ENCODE results near the gene ATAT1. TPM values are rescaled to one million over a fixed set of nuclear protein-coding genes. Genes with fewer than 3 reads are reported as not detected.

ATAT1 gene
- total and polyA plus RNA-seq, 9 of the 15 experiments (the other 6 are each of a cell fraction or from before 2014, with no cell fraction given), result 0.65 to 5.8 (median 1.6) TPM

DNA sequence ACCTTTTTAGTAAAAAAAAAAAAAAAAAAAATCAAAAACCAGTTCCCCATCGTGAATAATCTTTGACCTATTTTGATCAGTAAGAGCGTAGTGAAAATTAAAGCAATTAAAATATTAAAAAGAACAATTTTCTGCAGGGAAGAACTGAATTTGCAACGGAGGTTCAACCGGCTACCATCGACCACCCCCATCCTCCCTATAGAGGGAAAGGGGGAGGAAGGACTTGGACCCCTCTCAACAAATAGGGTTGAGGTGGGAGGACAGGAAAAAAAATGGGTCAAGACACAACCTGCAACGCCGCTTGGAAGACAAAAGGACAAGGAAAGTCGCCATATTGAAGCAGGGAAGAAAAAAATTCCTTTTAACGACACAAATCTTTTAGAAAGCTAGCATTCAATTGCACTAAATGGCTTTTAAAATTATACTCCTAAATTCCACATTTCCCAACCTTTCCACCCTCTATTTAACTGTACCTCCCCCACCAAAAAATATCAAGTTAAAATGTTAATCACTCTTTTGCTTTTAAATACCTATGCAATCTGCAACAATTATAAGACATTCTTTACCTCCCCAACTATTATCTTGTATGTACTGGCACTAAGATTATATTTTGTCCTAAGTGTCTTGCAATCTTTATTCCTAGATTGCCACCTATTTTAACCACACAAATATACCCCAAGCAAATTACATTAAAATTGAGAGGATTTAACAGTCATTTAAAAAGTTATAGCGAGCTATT is 11.3 kb upstream of the ATAT1 start:
- Histone ChIP-seq H4K20me1 (replicated peaks; ENCODE audit: control insufficient read depth, insufficient read depth, low read length) (peaks cover 8% of the 10 kb centered on the region; the same call in 1 of the 2 replicates), H3K4me3 (peak overlapping the region; percentile 68), H3K27me3 (ENCODE audit: control insufficient read depth in 2 of 2, insufficient read depth in 2 of 2, low read length in 2 of 2) (no peaks in the 10 kb centered on the region), H2AFZ (ENCODE audit: low read depth, low read length) (no peak overlapping the region), H3K9me3 (replicated peaks; ENCODE audit: control insufficient read depth, insufficient read depth, low read depth, low read length) (no peaks in the 10 kb centered on the region), H3K4me1 (replicated peaks in 1 of 2; ENCODE audit: control insufficient read depth in 2 of 2, insufficient read depth in 2 of 2, low read length in 2 of 2) (peaks cover 4 to 26% of the 10 kb centered on the region in 2 experiments; a peak in 4 of 5 replicates), H3K9me1 (ENCODE audit: control insufficient read depth, insufficient read depth, low read length) (no peaks in the 10 kb centered on the region), H3K79me2 (ENCODE audit: control insufficient read depth, insufficient read depth, low read length) (peaks cover 84% of the 10 kb centered on the region), H3K9ac (ENCODE audit: insufficient read depth in 1 of 2, low read depth in 2 of 2, low read length in 2 of 2) (peak overlapping the region; percentile 89 to 99), H3K4me2 (ENCODE audit: insufficient read depth, low read length) (peak overlapping the region; percentile 99), H3K36me3 (ENCODE audit: control insufficient read depth, insufficient read depth, low read length) (peaks cover 65% of the 10 kb centered on the region), H3K27ac (ENCODE audit: extremely low read depth, low read depth, low read length) (peak overlapping the region; percentile 95)
- ChIA-PET CTCF (ENCODE audit: low intra/inter-chr PET ratio) (no interaction called here), POLR2A (interaction anchor here (0.6 to 4.8 kb wide), 90 partner anchors 9 to 1212 kb away, joined by 3 to 310 read pairs (median 4); partner anchors contain the start of genes ABCF1, ATAT1, C6orf136 and DHX16)
- WGBS (ENCODE audit: insufficient coverage, low coverage, missing lambda C conversion rate), result 0% methylated on average over 10 of the region's 10 CpGs
- in situ Hi-C loops (cut with MboI) (no loop called here), intact Hi-C loops (cut with micrococcal nuclease) (loop anchor here (2.0 to 5.0 kb wide), 2 partner anchors 57 to 212 kb away; partner anchors contain the start of gene DHX16)
- ATAC-seq (peak; percentile 8), DNase-seq (ENCODE audit: extremely low read depth in 1 of 4, low spot score in 3 of 4) (peak in 1 of 4 experiments; percentile 76), FAIRE-seq (no peak)
- BruUV-seq (replicated peaks), result no TSS peak
- TF ChIP-seq KHSRP (IDR thresholded peaks at IDR 0.05) (peak; percentile 75), ZNF347 (CRISPR knock-in tag; IDR thresholded peaks at IDR 0.05; ENCODE audit: low read depth) (peak; percentile 23), ZSCAN29 (IDR thresholded peaks at IDR 0.05) (no peak), BRD4 (IDR thresholded peaks at IDR 0.05) (peak; percentile 79), GABPA (tag; conservative IDR thresholded peaks at IDR 0.05; ENCODE audit: low read depth) (peak; percentile 63), TGIF2 (CRISPR knock-in tag; IDR thresholded peaks at IDR 0.05) (peak; percentile 67; the same call in 1 of the 2 replicates), ZNF717 (CRISPR knock-in tag; IDR thresholded peaks at IDR 0.05) (peak; percentile 8; the same call in 1 of the 2 replicates), MAFK (IDR thresholded peaks at IDR 0.05; ENCODE audit: low read length) (no peak), SMAD4 (CRISPR knock-in tag; conservative IDR thresholded peaks at IDR 0.05) (peak; percentile 30; the same call in 1 of the 2 replicates), KLF10 (CRISPR knock-in tag; IDR thresholded peaks at IDR 0.05) (0 out of 2 replicates have a peak, but pooled peaks have one; percentile 58), ZFP30 (CRISPR knock-in tag; IDR thresholded peaks at IDR 0.05; ENCODE audit: borderline replicate concordance) (peak; percentile 73; the same call in 1 of the 2 replicates), GTF2F1 (IDR thresholded peaks at IDR 0.05; ENCODE audit: low read depth, low read length) (0 out of 2 replicates have a peak, but pooled peaks have one; percentile 62), SRF (CRISPR knock-in tag; IDR thresholded peaks at IDR 0.05) (peak in 1 of 2 experiments; percentile 75; a peak in 1 of 4 replicates), NCOA4 (IDR thresholded peaks at IDR 0.05; ENCODE audit: partially characterized antibody) (no peak), PTTG1 (tag; IDR thresholded peaks at IDR 0.05; ENCODE audit: low read depth) (peak; percentile 33; the same call in 1 of the 2 replicates), ZNF444 (CRISPR knock-in tag; IDR thresholded peaks at IDR 0.05) (peak; percentile 77), NFXL1 (CRISPR knock-in tag; IDR thresholded peaks at IDR 0.05) (peak; percentile 76; the same call in 1 of the 2 replicates), ZNF197 (CRISPR knock-in tag; IDR thresholded peaks at IDR 0.05; ENCODE audit: low read depth) (peak; percentile 87; the same call in 1 of the 2 replicates), GATAD2B (IDR thresholded peaks at IDR 0.05; ENCODE audit: borderline replicate concordance) (no peak), CBX3 (IDR thresholded peaks at IDR 0.05; ENCODE audit: borderline replicate concordance in 1 of 2, low read length in 2 of 2) (no peak; a peak in 1 of 3 replicates), ZNF175 (CRISPR knock-in tag; IDR thresholded peaks at IDR 0.05; ENCODE audit: low read depth) (peak; percentile 91)
- TF ChIP-seq, protein P1, sequence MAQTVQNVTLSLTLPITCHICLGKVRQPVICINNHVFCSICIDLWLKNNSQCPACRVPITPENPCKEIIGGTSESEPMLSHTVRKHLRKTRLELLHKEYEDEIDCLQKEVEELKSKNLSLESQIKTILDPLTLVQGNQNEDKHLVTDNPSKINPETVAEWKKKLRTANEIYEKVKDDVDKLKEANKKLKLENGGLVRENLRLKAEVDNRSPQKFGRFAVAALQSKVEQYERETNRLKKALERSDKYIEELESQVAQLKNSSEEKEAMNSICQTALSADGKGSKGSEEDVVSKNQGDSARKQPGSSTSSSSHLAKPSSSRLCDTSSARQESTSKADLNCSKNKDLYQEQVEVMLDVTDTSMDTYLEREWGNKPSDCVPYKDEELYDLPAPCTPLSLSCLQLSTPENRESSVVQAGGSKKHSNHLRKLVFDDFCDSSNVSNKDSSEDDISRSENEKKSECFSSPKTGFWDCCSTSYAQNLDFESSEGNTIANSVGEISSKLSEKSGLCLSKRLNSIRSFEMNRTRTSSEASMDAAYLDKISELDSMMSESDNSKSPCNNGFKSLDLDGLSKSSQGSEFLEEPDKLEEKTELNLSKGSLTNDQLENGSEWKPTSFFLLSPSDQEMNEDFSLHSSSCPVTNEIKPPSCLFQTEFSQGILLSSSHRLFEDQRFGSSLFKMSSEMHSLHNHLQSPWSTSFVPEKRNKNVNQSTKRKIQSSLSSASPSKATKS (CRISPR knock-in tag; IDR thresholded peaks at IDR 0.05), result peak; percentile 78; the same call in 1 of the 2 replicates

Measured in K562 (cell line).